DOHH2 (cell line): ENCODE measurements around the gene CNMD.

ENCODE experiments used
- H3F3A ChIP-seq: fragments of 200-600 bp; sonication (generic), shearing (Covaris generic); 2 replicates; pipeline ENCODE4 v1.6.0; 2016; ENCODE audit warnings: antibody characterized with exemption, mild to moderate bottlenecking; ENCODE audit not compliant: control insufficient read depth, insufficient read depth
- H3K27ac ChIP-seq: fragments of 200-600 bp; sonication (generic); 2 replicates; pipeline ENCODE4 v1.5.1; 2014; ENCODE audit warnings: low read depth, mild to moderate bottlenecking, low read length, moderate library complexity
- H3K27me3 ChIP-seq: fragments of 200-600 bp; sonication (generic); 2 replicates; pipeline ENCODE4 v1.6.1; 2014; ENCODE audit warnings: mild to moderate bottlenecking, low read length, mixed read lengths; ENCODE audit not compliant: control insufficient read depth
- H3K36me3 ChIP-seq: fragments of 200-600 bp; sonication (generic); 2 replicates; pipeline ENCODE4 v1.6.1; 2014; ENCODE audit warnings: mild to moderate bottlenecking, low read length, moderate library complexity, mixed read lengths; ENCODE audit not compliant: control insufficient read depth
- H3K4me1 ChIP-seq: fragments of 200-600 bp; sonication (generic); 2 replicates; pipeline ENCODE4 v1.6.1; 2014; ENCODE audit warnings: mild to moderate bottlenecking, low read length, mixed read lengths; ENCODE audit not compliant: control insufficient read depth
- H3K4me2 ChIP-seq: fragments of 200-600 bp; sonication (generic); 2 replicates; pipeline ENCODE4 v1.6.0; 2014; ENCODE audit warnings: mild to moderate bottlenecking, low read length, moderate library complexity
- H3K4me3 ChIP-seq: fragments of 200-600 bp; sonication (generic); 2 replicates; pipeline ENCODE4 v1.5.1; 2014; ENCODE audit warnings: mild to moderate bottlenecking, low read length, mixed read lengths
- H3K79me2 ChIP-seq: fragments of 200-600 bp; sonication (generic); 2 replicates; pipeline ENCODE4 v1.6.1; 2014; ENCODE audit warnings: mild to moderate bottlenecking, low read length, mixed read lengths; ENCODE audit not compliant: control insufficient read depth
- H3K9me2 ChIP-seq: fragments of 200-600 bp; sonication (generic); replicated peaks from 2 replicates; pipeline ENCODE4 v1.6.1; 2014; ENCODE audit warnings: mild to moderate bottlenecking, low read length, mixed read lengths; ENCODE audit not compliant: control insufficient read depth
- H3K9me3 ChIP-seq: fragments of 200-600 bp; sonication (generic); 2 replicates; pipeline ENCODE4 v1.6.1; 2014; ENCODE audit warnings: antibody characterized with exemption, low read length, mixed read lengths; ENCODE audit not compliant: control insufficient read depth, insufficient read depth
- H4K20me1 ChIP-seq: fragments of 200-600 bp; sonication (generic); 2 replicates; pipeline ENCODE4 v1.6.0; 2014; ENCODE audit warnings: low read depth, mild to moderate bottlenecking, antibody characterized with exemption, low read length, moderate library complexity; ENCODE audit not compliant: control insufficient read depth, insufficient read depth
- EZH2phosphoT487 ChIP-seq: fragments of 200-600 bp; sonication (generic); IDR thresholded peaks from 2 replicates; pipeline ENCODE4 v1.6.1; 2017; ENCODE audit warnings: borderline replicate concordance, mild to moderate bottlenecking, antibody characterized with exemption, low read length, moderate library complexity, mixed read lengths
- TF ChIP-seq, protein P1 (sequence below): fragments of 200-600 bp; sonication (generic); IDR thresholded peaks from one replicate; pipeline ENCODE4 v1.5.1; 2014; ENCODE audit warnings: antibody characterized with exemption, mild to moderate bottlenecking, low read depth, low read length; ENCODE audit not compliant: poor library complexity, severe bottlenecking

Gene CNMD

DNA sequence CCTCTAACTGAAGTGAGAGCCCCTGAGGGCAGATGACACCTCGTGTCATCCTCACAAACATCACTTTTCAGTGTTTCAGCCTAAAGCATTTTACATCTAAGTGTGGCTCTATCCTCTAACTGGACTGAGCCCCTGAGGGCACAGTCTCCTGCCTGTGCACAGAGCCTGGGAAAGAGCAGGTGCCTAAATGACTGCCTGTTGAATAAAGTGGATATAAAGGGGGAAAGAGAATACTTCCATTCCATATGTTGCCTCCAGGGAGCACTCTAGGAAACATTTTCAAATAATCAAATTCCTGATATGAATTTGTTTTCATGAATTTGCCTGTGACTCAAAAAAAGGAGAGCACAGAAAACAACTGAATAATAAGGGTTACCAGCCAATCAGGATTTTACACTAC, 32.2 kb downstream of the CNMD start:
- no peaks in the 10 kb centered on the region for H3K4me1 ChIP-seq
- TF ChIP-seq, protein P1, sequence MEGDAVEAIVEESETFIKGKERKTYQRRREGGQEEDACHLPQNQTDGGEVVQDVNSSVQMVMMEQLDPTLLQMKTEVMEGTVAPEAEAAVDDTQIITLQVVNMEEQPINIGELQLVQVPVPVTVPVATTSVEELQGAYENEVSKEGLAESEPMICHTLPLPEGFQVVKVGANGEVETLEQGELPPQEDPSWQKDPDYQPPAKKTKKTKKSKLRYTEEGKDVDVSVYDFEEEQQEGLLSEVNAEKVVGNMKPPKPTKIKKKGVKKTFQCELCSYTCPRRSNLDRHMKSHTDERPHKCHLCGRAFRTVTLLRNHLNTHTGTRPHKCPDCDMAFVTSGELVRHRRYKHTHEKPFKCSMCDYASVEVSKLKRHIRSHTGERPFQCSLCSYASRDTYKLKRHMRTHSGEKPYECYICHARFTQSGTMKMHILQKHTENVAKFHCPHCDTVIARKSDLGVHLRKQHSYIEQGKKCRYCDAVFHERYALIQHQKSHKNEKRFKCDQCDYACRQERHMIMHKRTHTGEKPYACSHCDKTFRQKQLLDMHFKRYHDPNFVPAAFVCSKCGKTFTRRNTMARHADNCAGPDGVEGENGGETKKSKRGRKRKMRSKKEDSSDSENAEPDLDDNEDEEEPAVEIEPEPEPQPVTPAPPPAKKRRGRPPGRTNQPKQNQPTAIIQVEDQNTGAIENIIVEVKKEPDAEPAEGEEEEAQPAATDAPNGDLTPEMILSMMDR, result no peak
- no peak for TF ChIP-seq EZH2phosphoT487
- no peaks in the 10 kb centered on the region for H4K20me1 ChIP-seq
- H3K4me3 ChIP-seq, result no peak overlapping the region
- H3K36me3 ChIP-seq, result no peaks in the 10 kb centered on the region
- H3K9me3 ChIP-seq, result no peaks in the 10 kb centered on the region
- no peaks in the 10 kb centered on the region for H3K9me2 ChIP-seq
- no peaks in the 10 kb centered on the region for H3F3A ChIP-seq
- H3K27me3 ChIP-seq, result no peaks in the 10 kb centered on the region
- no peak overlapping the region for H3K4me2 ChIP-seq
- no peaks in the 10 kb centered on the region for H3K79me2 ChIP-seq
- no peak overlapping the region for H3K27ac ChIP-seq

DNA sequence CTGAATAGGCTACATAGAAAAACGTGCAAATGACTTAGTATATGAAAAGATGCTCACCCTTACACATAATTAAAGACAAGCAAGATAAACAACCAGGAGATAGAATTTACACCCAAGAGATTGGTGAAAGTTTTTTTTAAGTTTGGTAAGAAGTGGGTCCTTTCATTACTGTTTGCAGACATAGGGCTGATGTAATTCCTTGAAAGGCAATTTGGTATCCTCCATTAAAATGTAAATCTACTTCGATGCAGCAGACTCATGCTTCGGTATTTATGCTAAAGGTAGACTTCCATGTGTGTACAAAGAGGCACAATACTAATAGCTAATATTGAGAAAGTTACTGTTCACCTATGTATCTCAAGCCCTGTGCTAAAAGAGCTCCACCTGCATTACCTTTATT, 33.5 kb downstream of the CNMD start:
- no peak overlapping the region for H3K4me2 ChIP-seq
- H4K20me1 ChIP-seq, result no peaks in the 10 kb centered on the region
- H3F3A ChIP-seq, result no peaks in the 10 kb centered on the region
- no peaks in the 10 kb centered on the region for H3K79me2 ChIP-seq
- H3K27me3 ChIP-seq, result no peaks in the 10 kb centered on the region
- H3K9me3 ChIP-seq, result no peaks in the 10 kb centered on the region
- H3K27ac ChIP-seq, result no peak overlapping the region
- H3K9me2 ChIP-seq, result no peaks in the 10 kb centered on the region
- no peaks in the 10 kb centered on the region for H3K36me3 ChIP-seq
- TF ChIP-seq EZH2phosphoT487, result no peak
- TF ChIP-seq, protein P1, result no peak
- peaks cover 4% of the 10 kb centered on the region; the same call in 1 of the 2 replicates for H3K4me1 ChIP-seq
- no peak overlapping the region for H3K4me3 ChIP-seq

DNA sequence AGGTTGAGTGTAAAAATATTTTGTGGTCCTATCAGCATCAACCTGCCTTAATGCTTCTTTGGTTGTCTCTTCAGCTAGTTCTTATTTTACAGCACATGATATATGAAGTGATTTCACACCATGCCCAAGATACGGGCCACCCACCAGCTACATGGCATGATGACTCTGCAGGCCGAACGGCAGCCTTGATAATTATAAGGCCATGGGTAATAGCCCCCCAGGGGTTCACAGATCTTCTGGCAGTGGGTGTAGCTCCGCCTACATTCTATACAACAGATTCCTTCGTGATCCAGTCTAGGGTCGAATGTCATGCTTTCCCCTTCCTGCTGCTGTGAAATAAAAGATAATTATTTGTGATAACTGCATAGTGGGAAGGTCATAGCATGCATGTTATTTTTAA, 36.1 kb downstream of the CNMD start:
- no peaks in the 10 kb centered on the region for H3F3A ChIP-seq

More for the DNA sequence above, 36.1 kb downstream of the CNMD start:
- no peak overlapping the region for H3K27ac ChIP-seq
- H3K27me3 ChIP-seq, result no peaks in the 10 kb centered on the region
- H4K20me1 ChIP-seq, result no peaks in the 10 kb centered on the region
- H3K4me1 ChIP-seq, result peaks cover 4% of the 10 kb centered on the region; the same call in 1 of the 2 replicates
- no peaks in the 10 kb centered on the region for H3K36me3 ChIP-seq
- no peaks in the 10 kb centered on the region for H3K9me2 ChIP-seq
- TF ChIP-seq, protein P1, result no peak
- no peak for TF ChIP-seq EZH2phosphoT487
- no peaks in the 10 kb centered on the region for H3K79me2 ChIP-seq
- no peaks in the 10 kb centered on the region for H3K9me3 ChIP-seq
- H3K4me3 ChIP-seq, result no peak overlapping the region
- no peak overlapping the region for H3K4me2 ChIP-seq
